T1000 (cell line): ENCODE data around the gene PARN.
A peak's percentile ranks its signal among the peaks of the same experiment; 100 is the strongest.
"Not testable (repeated sequence)": the region's sequence is repeated elsewhere in the genome, so short reads cannot be mapped to it uniquely, and the experiment has no call there.

Experiments
- DNase-seq: peaks from one replicate; lab custom pipeline; 2025; ENCODE audit warnings: mixed read lengths; lab: John Stamatoyannopoulos, UW

The PARN gene, protein sequence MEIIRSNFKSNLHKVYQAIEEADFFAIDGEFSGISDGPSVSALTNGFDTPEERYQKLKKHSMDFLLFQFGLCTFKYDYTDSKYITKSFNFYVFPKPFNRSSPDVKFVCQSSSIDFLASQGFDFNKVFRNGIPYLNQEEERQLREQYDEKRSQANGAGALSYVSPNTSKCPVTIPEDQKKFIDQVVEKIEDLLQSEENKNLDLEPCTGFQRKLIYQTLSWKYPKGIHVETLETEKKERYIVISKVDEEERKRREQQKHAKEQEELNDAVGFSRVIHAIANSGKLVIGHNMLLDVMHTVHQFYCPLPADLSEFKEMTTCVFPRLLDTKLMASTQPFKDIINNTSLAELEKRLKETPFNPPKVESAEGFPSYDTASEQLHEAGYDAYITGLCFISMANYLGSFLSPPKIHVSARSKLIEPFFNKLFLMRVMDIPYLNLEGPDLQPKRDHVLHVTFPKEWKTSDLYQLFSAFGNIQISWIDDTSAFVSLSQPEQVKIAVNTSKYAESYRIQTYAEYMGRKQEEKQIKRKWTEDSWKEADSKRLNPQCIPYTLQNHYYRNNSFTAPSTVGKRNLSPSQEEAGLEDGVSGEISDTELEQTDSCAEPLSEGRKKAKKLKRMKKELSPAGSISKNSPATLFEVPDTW

DNA sequence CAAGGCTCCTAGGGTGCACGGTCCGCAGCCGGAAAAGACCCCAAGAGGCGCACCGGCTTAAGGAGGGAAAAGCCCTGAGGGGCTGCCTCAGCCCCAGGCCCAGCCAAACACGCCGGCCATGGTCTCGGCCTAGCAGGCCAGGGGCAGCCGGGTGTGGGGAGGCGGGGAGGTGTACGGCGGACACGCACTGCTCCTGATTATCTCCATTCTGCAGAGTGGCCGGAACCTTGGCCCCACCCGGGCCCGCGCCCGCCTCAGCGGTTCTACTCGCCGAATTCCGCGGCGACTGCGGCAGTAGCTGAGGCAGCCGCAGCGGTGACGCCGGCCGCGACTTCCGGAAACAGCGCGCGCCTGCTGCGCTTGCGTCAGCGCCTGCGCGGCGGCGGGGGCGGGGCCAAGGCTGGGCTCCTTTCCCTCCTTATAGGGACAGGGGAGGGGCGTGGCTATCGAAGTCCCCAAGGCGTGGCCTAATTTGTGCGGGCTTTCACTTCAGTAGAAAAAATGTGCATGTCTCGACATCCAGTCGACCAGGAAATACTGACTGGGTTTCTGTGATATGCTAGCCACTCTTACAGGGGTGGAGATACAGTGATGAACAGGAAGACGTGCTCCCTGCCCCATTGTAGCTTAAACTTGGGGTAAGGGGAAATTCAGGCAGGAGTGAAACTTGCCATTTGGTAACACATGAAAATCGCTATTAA lies at the start of gene PARN:
Gene PARN (minus strand): TSS at position 342 of the 701 bp plus-strand sequence. CDS start 135 bp downstream, at position 207.
- peak; percentile 94 for DNase-seq

DNA sequence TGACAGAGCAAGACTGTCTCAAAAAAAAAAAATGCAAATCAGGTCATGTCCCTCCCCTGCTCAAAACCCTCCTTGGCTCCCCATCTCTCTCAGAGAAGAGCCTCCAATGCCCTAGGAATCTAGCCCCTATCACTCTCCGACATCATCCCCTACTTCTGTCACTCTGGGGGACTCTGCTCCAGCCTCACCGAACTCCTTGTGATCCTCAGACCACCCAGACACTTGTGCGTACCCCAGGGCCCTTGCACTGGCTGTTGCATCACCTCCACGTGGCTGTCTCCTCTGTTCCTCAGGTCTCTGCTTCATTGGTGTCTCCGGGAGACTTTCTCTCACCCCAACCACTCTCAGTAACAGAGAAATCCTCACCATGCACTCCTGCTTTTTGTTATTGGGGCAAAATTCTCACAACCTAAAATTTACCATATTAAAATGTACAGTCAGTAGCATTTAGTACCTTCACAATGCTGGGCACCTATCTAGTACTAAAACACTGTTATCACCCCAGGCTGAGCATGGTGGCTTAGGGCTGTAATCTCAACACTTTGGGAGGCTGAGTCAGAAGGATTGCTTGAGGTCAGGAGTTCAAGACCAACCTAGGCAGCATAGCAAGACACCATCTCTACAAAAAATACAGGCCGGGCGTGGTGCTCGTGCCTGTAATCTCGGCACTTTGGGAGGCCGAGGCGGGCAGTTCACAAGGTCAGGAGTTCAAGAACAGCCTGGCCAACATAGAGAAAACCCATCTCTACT lies 48.9 kb upstream of the PARN start:
- DNase-seq, result no peak

DNA sequence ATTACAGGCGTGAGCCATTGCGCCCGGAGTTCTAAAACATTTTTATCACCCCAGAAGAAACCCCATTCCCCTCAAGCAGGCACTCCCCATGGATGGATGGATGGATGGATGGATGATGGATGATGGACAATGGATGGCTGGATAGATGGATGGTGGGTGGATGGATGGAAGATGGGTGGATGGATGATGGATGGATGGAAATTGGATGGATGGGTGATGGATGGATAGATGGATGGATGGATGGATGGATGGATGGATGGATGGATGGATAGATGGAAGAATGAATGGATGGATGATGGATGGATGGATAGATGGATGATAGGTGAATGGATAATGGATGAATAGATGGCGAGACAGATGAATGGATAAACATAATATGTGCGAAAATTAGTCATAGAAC lies 47.6 kb upstream of the PARN start:
- no peak for DNase-seq

DNA sequence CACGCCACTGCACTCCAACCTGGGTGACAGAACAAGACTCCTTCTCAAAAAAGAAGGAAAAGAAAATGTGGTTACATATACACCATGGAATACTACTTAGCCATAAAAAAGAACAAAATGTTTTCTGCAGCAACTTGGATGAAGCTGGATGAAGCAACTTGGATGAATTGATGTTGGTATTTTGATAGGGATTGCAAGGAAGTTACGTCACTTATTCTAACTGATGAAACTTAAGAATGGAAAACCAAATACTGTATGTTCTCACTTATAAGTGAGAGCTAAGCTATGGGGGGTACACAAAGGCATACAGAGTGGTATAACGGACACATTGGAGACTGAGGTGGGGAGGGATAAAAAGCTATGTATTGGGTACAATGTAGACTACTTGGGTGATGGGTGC lies 46.6 kb upstream of the PARN start:
- no peak for DNase-seq

DNA sequence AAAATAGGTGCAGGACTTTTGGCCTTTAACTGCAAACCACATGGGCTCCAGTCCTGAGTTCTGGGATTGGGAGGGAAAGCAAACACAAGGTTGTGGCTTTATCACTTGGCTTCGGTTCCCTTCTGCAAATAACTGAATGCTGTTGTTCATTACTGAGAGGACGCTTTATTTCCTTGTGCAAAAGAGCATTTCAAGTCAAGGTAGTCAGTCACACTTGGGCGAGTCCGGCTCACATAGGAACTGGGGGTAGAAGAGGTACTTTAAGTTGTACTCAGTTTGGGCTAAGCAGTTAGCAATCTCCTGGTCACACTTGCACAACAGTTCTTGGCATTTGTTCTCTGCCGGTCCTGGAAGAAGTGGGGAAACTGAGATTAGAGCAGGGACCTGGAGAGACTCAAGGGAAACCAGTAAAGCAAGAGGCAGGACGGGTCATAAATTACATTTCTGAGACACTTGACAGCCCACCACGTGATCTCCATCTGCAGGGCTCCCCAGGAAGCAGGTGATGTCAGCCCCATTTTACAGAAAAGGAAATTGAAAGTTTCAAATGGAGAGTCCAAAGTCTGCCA lies 42.4 kb upstream of the PARN start:
- DNase-seq, result no peak

DNA sequence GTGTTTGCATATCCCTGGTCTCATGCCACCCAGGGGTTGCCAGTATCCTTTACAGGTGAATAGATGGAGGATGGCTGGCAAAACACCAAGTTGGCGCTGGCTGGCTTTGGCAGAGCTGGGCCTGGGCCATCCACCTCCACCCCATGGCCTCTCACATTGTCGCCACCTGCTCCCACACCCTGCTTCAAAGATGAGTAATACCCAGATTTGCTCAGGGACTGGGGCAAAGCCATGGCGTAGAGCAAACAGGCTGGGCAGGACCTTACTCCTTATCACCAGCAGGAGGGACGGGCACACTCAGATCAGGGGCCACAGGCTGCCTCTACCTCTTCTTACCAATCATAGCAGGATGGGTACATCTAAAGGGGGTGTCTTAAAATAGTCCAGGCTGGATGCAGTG lies 39.7 kb upstream of the PARN start:
- DNase-seq, result no peak

DNA sequence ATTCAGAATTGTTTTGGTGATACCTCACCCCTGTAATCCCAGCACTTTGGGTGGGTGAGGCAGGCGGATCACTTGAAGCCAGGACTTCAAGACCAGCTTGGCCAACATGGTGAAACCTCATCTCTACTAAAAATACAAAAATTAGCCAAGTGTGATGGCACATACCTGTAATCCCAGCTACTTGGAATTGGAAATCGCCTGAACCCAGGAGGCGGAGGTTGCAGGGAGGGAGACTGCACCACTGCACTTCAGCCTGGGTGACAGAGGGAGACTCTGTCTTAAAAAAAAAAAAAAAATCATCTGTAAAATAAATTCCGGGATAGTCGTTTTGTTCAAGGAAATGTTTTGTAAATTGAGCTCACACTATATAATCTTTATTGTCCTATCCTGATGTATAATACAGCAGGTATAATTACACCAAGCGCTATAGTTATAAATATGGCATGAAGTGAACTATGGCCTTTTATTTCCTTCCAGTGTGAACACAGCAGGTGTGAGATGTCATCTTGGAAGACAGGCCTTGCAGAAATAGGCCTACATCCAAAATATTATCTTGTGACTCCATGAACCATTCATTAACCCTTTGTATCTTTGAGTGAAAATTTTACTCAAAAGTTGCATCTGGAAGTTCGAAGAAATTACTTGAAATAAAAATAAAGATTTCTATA lies 38.6 kb upstream of the PARN start:
- no peak for DNase-seq

DNA sequence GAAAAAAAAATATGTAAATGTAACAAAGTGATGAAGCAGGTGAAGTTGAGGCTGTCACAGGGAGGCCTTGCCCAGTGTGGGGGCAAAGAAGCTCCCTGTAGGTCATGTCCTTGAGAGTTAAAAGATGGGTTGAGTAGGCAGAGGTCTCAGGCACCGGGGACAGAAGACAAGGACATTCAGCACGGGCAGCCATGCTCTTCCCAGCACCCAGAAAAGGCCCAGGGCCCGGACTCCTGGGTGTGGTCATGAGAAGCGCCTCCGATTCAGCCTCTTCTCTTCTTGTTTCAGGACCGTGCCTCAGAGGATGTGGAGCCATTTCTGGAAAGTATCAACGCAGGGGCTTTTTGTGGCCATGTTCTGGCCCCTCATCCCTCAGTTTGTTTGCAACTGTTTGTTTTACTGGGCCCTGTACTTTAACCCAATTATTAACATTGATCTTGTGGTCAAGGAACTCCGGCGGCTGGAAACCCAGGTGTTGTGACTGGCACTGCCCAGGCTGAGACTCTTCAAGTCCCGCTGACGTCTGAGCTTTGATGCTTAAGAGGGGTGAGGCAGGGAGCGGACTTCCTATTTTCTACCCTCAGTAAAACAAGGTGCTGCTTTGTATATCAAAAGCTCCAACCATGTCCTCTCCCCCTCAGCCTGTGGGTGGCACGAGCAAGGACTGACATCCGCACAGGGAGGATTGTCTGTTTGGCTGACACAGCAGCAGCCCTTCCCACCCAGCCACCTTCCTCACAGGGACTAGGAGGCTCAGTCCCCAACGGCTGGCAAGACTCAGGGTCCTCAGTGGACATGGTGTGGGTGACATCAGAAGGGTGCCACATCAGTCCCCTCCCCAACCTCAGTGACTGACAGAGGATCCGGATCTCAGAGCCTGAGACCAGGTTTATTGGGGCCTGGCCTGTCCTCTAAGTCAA lies 37.5 kb upstream of the PARN start:
- DNase-seq, result no peak

DNA sequence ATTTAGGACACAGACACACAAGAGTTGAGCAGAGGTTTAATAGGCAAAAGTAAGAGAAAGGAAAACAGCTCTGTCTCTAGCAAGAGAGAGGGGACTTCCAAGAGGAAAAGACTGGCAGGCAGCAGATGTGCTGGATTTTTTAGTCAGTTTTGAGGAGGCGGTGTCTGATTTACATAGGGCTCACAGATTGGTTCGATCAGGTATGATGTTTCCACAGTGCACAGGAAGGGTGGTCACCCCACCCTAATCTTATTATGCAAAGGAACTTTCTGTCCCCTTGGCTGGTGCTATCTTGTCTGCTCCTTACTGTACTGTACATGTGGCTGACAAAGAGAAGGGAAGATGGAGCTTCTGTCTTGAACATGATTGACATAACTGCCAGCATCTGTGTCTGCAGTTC lies 28.0 kb upstream of the PARN start:
- no peak for DNase-seq

DNA sequence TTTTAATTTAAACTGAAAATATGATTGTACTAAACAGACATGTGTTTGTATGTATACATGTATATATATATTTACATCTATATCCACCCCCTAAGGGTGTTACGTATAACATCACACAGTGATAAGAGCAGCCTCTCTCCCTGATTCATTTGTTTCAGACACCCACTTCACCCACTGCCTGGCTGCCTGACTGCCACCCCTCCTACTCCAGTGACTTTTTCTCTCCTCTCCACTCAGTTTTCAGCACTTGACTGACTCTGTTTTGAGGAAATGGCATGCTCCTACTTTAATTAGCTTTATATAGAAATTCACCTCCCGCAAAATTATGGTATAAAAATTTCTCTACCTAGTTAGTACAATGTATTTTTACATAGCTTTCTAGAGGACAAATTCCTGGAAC lies 22.7 kb upstream of the PARN start:
- no peak for DNase-seq

DNA sequence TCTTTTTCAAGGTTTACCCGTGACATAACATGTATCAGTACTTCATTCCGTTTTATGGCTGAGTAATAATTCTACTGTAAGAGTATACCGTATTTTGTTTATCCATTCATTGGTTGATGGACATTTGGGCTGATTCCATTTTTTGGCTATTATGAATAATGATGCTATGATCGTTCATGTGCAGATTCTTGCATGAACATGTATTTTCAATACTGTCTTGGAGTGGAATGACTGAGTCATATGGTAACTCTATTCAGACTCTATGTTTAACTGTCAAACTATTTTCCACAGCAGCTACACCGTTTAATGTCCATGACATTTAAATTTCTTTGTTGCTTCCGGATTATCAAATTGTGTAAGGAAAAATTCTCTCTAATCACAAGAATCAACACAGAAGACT lies 20.6 kb upstream of the PARN start:
- no peak for DNase-seq

DNA sequence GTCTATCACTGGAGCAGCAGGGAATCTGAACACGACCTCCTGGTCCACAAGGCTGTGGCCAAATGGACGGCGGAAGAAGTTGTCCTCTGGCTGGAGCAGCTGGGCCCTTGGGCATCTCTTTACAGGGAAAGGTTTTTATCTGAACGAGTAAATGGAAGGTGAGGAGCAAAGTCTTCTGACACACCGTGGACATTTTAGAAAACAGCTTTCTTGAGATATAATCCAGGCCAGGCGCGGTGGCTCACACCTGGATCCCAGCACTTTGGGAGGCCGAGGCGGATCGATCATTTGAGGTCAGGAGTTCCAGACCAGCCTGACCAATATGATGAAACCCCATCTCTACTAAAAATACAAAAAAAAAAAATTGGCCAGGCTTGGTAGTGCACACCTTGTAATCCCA lies 19.8 kb upstream of the PARN start:
- no peak for DNase-seq

DNA sequence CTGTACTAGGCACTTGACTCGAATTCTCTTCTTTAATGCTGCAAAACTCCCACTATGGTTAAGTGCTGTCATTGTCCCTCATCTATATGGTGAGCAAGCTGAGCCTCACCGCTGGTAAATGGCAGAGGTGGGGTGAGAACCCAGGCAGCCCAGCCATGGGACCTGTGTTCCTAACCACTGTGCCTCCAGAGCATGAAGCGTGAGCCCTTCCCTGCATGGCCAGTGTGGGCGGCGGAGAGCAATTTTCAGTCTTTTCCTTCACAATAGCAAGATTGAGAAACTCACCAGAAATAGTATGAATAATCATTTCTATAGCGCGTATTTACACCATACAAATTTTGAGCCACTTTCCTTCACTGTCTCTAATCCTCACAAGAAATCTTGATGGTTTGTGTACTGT lies 11.9 kb upstream of the PARN start:
- no peak for DNase-seq

DNA sequence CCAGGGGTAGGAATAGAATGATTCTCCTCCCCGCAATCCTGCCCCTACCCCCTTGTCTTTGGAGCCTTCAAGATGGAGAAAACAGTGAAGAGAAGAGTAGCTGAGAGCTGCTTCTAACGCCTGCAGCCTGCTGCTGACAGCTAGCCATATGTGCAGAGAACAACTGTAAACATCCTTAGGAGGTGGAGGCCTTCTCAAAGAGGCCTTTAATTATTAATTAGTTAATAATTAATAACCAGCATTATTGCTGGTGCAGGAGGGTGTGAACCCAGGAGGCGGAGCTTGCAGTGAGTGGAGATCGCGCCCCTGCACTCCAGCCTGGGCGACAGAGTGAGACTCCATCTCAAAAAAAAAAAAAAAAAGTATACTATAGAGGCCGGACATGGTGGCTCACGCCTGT lies 11.1 kb upstream of the PARN start:
- DNase-seq, result no peak

DNA sequence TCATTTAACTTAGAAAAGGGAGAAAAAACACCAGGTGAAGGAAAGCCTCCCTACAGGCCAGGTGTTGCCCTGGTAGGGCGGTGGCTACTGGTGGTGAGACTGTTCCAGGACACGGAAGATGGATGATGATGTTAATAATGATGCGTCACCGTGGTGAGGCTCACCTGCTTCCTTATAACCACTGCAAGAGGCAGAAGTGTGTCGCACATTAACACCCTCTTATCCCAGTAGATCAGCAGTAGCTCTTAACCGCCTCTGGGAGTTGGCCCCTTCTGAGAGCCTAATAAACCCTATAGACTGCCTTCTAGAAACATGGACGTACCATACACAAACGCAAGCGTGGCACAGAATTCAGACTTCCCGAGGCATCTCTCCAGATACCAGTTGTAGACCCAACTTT lies 10.5 kb upstream of the PARN start:
- no peak for DNase-seq

DNA sequence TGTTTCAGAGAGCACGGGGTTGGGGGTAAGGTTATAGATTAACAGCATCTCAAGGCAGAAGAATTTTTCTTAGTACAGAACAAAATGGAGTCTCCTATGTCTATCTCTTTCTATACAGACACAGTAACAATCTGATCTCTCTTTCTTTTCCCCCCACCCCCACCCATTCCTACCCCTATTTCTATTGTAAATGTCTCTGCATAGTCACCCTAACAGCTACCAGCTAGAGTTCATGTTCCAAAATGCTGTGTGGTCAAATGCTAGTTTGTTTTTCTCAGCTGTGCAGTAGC lies 6.8 kb upstream of the PARN start:
- not testable (repeated sequence) for DNase-seq

DNA sequence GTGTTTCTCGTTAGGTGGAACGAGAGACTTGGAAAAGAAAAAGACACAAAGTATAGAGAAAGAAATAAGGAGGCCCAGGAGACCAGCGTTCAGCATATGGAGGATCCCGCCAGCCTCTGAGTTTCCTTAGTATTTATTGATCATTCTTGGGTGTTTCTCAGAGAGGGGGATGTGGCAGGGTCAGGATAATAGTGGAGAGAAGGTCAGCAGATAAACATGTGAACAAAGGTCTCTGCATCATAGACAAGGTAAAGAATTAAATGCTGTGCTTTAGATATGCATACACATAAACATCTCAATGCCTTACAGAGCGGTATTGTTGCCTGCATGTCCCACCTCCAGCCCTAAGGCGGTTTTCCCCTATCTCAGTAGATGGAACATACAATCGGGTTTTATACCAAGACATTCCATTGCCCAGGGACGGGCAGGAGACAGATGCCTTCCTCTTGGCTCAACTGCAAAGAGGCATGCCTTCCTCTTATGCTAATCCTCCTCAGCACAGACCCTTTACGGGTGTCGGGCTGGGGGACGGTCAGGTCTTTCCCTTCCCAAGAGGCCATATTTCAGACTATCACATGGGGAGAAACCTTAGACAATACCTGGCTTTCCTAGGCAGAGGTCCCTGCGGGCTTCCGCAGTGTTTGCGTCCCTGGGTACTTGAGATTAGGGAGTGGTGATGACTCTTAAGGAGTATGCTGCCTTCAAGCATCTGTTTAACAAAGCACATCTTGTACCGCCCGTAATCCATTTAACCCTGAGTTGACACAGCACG lies 6.3 kb upstream of the PARN start:
- DNase-seq, result not testable (repeated sequence)

DNA sequence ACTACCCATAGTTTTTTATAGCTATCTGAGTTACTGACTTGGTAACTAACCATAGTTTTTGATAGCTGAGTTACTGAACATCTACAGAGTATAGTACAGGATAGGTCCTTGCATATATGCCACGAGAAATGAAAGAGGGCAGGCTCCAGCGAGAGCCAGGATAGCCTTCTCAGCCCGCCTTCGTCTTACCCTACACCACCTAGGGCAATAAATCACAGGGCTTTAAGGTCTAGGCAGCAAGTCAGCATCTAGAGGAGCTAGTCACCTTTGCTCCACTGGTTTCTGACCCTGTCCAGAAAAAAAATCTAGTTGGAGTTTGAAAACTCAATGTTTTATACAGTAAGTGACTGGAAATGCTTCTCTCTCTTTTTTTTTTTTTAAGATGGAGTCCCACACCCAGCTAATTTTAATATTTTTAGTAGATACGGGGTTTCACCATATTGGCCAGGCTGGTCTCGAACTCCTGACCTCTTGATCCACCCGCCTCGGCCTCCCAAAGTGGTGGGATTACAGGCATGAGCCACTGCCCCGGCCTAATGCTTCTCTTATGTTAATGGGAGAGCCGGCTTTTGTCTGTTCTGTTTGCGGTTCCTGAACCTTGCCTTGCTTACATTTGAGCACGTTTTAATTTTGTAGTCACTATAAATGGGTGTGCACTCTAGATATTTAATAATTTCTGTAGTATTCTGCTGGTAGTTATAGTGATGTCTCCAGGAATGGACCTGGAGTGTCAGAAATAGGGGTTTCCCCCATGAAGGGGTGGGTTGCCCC lies 5.5 kb upstream of the PARN start:
- no peak for DNase-seq

DNA sequence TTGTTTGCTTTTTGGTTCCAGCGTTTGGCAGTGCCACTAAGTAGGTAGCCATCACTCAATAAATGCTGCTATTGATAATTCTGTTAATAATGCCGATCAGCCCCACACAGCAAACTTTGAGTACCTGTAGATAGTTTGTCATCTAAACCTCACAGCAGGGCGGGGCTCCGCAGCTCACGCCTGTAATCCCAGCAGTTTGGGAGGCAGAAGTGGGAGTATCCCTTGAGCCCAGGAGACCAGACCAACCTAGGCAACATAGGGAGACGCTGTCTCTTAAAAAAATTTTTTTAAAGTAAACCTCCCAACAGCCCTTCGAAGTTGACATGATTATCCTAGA lies 4.3 kb upstream of the PARN start:
- DNase-seq, result no peak
